B cell (primary cell): ENCODE results near the gene L3MBTL4.

Experiments
- CTCF ChIP-seq: fragments of 200-600 bp; IDR thresholded peaks from one replicate; pipeline ENCODE4 v1.8.0; 2022; ENCODE audit warnings: antibody characterized with exemption, mild to moderate bottlenecking
- EZH2 ChIP-seq: IDR thresholded peaks from 2 replicates; pipeline ENCODE4 v1.6.1; 2012; ENCODE audit warnings: borderline replicate concordance, low read depth, mild to moderate bottlenecking, moderate library complexity, low read length; ENCODE audit not compliant: insufficient read depth, poor library complexity, severe bottlenecking

GRCh38 chr18:6079406-6079805, 335.3 kb downstream of the L3MBTL4 start:
- no peak for TF ChIP-seq CTCF
- TF ChIP-seq EZH2, result no peak
